ENCODE measurements around the gene PTPRM. TPM values are rescaled to one million over a fixed set of nuclear protein-coding genes. Genes with fewer than 3 reads are reported as not detected.
"Not testable (repeated sequence)": the region's sequence is repeated elsewhere in the genome, so short reads cannot be mapped to it uniquely, and the experiment has no call there.

PTPRM gene
- polyA plus RNA-seq, 3 donors: 0.04 to 2.1 (median 0.66) TPM

DNA sequence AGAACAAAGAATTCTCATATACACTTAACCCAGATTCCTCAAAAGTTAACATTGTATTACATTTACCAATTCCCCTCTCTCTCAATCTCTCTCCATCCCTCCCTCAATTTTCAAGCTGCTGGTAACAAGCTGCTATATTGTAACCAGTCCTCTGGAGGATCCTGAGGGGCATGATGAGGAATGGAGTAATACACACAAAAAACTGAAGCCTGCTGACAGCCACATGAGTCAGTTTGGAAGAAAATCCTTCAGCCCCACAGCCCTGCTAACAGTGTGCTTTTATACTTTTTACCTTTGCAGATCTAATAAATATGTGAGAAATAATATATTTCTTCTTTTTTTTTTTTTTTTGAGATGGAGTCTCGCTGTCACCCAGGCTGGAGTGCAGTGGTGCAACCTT lies 876.4 kb downstream of the PTPRM start:
- Mint-ChIP-seq H3K36me3 (no peaks in the 10 kb centered on the region), H3K9me3 (peaks cover 7 to 33% (median 23%) of the 10 kb centered on the region in 7 donors), H3K4me1 (no peaks in the 10 kb centered on the region), H3K27me3 (ENCODE audit: low read depth in 3 of 3) (peaks cover 1 to 2% (median 2%) of the 10 kb centered on the region in 3 donors), H3K27ac (no peak overlapping the region), H3K4me3 (no peak overlapping the region)
- Histone ChIP-seq H3K9ac (ENCODE audit: insufficient read depth, low read length, poor library complexity, severe bottlenecking) (no peak overlapping the region), H3K4me1 (ENCODE audit: control insufficient read depth in 1 of 2, insufficient read depth in 2 of 2, low read length in 2 of 2) (no peaks in the 10 kb centered on the region), H3K4me3 (replicated peaks in 1 of 3; ENCODE audit: low read depth in 2 of 3, low read length in 3 of 3) (no peak overlapping the region), H3K79me2 (ENCODE audit: insufficient read depth, low read length) (no peaks in the 10 kb centered on the region), H3K9me3 (replicated peaks in 1 of 2; ENCODE audit: control insufficient read depth in 1 of 2, insufficient read depth in 1 of 2, low read length in 2 of 2) (peaks cover 15% of the 10 kb centered on the region in 2 donors), H3K36me3 (replicated peaks in 1 of 2; ENCODE audit: control insufficient read depth in 1 of 2, insufficient read depth in 2 of 2, low read length in 2 of 2) (no peaks in the 10 kb centered on the region), H2AFZ (ENCODE audit: insufficient read depth, low read depth, low read length, poor library complexity, severe bottlenecking) (no peak overlapping the region), H4K20me1 (ENCODE audit: insufficient read depth, low read length) (no peaks in the 10 kb centered on the region), H3K27ac (ENCODE audit: low read depth in 1 of 2, low read length in 2 of 2) (no peak overlapping the region), H3K27me3 (ENCODE audit: control insufficient read depth in 2 of 2, insufficient read depth in 2 of 2, low read length in 2 of 2) (no peaks in the 10 kb centered on the region), H3K4me2 (replicated peaks; ENCODE audit: extremely low read depth, low read length, poor library complexity, severe bottlenecking) (no peak overlapping the region)
- no peak for DNase-seq
- intact Hi-C loops (cut with micrococcal nuclease): no loop called here
- 100% methylated on average over 1 of the region's 1 CpG for WGBS (ENCODE audit: insufficient coverage)
- TF ChIP-seq CTCF (IDR thresholded peaks at IDR 0.05): no peak

DNA sequence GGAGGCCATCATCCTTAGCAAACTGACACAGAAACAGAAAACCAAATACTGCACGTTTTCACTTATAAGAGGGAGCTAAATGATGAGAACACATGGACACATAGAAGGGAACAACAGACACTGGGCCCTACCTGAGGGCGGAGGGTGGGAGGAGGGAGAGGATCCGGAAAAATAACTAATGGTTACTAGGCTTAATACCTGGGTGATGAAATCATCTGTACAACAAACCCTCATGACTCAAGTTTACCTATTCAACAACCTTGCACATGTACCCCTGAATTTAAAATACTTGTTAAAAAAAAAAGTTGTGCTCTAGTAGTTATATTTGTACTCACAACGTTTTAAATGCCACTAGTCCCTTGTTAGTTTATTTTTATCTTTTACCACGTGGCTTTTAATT lies 879.8 kb downstream of the PTPRM start:
- H4K20me1 ChIP-seq (ENCODE audit: insufficient read depth, low read length); H2AFZ ChIP-seq (ENCODE audit: insufficient read depth, low read depth, low read length, poor library complexity, severe bottlenecking); H3K27me3 ChIP-seq (ENCODE audit: control insufficient read depth in 2 of 2, insufficient read depth in 2 of 2, low read length in 2 of 2); H3K36me3 Mint-ChIP-seq; H3K27ac Mint-ChIP-seq; H3K9ac ChIP-seq (ENCODE audit: insufficient read depth, low read length, poor library complexity, severe bottlenecking); H3K4me2 ChIP-seq (replicated peaks; ENCODE audit: extremely low read depth, low read length, poor library complexity, severe bottlenecking); H3K4me1 Mint-ChIP-seq; H3K9me3 ChIP-seq (replicated peaks in 1 of 2; ENCODE audit: control insufficient read depth in 1 of 2, insufficient read depth in 1 of 2, low read length in 2 of 2); H3K4me1 ChIP-seq (ENCODE audit: control insufficient read depth in 1 of 2, insufficient read depth in 2 of 2, low read length in 2 of 2); DNase-seq; H3K4me3 Mint-ChIP-seq; H3K36me3 ChIP-seq (replicated peaks in 1 of 2; ENCODE audit: control insufficient read depth in 1 of 2, insufficient read depth in 2 of 2, low read length in 2 of 2); H3K27me3 Mint-ChIP-seq (ENCODE audit: low read depth in 3 of 3); intact Hi-C loops (cut with micrococcal nuclease); H3K79me2 ChIP-seq (ENCODE audit: insufficient read depth, low read length); H3K27ac ChIP-seq (ENCODE audit: low read depth in 1 of 2, low read length in 2 of 2); H3K4me3 ChIP-seq (replicated peaks in 1 of 3; ENCODE audit: low read depth in 2 of 3, low read length in 3 of 3): not testable (repeated sequence)
- peaks cover 0 to 16% (median 6%) of the 10 kb centered on the region in 7 donors for H3K9me3 Mint-ChIP-seq
- WGBS (ENCODE audit: insufficient coverage): no CpG with 5 or more reads among the region's 5 CpGs
